Transverse colon (tissue), 3 donors: Measurements from ENCODE around the gene HYPK.
A peak's percentile ranks its signal among the peaks of the same experiment; 100 is the strongest.

ENCODE experiments used
- POLR2A ChIP-seq: fragments of 450-650 bp; IDR thresholded peaks from one replicate; pipeline ENCODE4 v1.6.1; 2016; ENCODE audit warnings: antibody characterized with exemption, mild to moderate bottlenecking, moderate library complexity
- TF ChIP-seq, protein P1 (sequence below), 5 experiments: fragments of 200-600 bp in 3 of 5; fragments of 450-650 bp in 2 of 5; sonication (generic) in 3 of 5; IDR thresholded peaks; 1 replicate in 2 of 5; 2 replicates in 3 of 5; pipeline ENCODE4 v1.5.1; 2016 to 2017; ENCODE audit warnings: antibody characterized with exemption in 5 of 5, inconsistent platforms in 3 of 5, mild to moderate bottlenecking in 2 of 5, moderate library complexity in 1 of 5

DNA sequence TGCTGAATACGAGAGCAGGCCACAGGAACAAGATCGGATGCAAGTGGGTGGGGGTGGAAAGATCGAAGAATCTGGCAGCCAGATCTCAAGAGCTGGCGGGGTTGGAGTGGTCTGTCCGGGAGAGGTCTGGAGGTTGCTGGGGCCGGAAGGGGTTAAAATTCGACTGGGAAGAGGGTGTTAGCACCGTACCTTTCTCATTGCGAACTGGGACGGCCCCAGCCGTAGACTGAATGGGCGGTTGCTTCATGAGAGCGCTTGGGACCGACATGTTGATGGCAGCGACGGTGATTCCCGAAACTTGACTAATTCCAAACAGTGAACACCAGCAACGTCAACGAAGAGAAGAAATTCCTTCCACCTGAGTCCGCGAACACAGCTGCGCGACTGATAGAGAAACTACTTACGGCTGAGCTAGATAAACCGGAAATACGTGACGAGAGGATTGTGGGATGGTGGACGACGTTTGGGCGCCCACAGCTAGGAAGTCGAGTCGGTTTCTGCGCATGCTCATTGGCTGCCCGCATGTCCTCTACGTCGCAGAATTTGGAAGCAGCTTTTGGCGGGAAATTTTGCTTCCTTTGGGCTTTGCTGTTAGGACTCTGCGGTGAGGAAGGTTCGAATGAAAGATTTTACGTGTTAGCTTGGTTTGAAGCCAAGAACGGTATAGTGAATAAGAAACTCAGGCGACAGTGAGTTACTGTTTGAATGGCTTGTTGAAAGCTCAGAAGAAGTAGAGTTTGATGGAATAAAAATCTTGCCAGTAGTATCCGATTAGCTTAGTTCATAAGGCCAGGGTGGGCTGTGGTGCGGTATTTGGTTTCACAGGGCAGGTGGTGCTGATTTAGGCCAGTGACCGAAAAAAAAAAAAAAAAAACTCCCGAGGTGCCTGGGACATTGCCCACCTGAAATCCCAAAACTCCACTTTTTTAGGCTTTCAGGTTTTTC lies 24.2 kb downstream of the HYPK start, which contains the start of gene MFAP1:
- TF ChIP-seq, protein P1, sequence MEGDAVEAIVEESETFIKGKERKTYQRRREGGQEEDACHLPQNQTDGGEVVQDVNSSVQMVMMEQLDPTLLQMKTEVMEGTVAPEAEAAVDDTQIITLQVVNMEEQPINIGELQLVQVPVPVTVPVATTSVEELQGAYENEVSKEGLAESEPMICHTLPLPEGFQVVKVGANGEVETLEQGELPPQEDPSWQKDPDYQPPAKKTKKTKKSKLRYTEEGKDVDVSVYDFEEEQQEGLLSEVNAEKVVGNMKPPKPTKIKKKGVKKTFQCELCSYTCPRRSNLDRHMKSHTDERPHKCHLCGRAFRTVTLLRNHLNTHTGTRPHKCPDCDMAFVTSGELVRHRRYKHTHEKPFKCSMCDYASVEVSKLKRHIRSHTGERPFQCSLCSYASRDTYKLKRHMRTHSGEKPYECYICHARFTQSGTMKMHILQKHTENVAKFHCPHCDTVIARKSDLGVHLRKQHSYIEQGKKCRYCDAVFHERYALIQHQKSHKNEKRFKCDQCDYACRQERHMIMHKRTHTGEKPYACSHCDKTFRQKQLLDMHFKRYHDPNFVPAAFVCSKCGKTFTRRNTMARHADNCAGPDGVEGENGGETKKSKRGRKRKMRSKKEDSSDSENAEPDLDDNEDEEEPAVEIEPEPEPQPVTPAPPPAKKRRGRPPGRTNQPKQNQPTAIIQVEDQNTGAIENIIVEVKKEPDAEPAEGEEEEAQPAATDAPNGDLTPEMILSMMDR (IDR thresholded peaks at IDR 0.05), result no peak
- peak; percentile 96 for TF ChIP-seq POLR2A
